Medulla oblongata (tissue), 1 donor: ENCODE data around the gene TMEM54.
A peak's percentile ranks its signal among the peaks of the same experiment; 100 is the strongest.

Experiments
- DNase-seq: peaks from one replicate; pipeline ENCODE4 v3.0.0-alpha.2; 2015; ENCODE audit errors: extremely low spot score

TMEM54 gene

DNA sequence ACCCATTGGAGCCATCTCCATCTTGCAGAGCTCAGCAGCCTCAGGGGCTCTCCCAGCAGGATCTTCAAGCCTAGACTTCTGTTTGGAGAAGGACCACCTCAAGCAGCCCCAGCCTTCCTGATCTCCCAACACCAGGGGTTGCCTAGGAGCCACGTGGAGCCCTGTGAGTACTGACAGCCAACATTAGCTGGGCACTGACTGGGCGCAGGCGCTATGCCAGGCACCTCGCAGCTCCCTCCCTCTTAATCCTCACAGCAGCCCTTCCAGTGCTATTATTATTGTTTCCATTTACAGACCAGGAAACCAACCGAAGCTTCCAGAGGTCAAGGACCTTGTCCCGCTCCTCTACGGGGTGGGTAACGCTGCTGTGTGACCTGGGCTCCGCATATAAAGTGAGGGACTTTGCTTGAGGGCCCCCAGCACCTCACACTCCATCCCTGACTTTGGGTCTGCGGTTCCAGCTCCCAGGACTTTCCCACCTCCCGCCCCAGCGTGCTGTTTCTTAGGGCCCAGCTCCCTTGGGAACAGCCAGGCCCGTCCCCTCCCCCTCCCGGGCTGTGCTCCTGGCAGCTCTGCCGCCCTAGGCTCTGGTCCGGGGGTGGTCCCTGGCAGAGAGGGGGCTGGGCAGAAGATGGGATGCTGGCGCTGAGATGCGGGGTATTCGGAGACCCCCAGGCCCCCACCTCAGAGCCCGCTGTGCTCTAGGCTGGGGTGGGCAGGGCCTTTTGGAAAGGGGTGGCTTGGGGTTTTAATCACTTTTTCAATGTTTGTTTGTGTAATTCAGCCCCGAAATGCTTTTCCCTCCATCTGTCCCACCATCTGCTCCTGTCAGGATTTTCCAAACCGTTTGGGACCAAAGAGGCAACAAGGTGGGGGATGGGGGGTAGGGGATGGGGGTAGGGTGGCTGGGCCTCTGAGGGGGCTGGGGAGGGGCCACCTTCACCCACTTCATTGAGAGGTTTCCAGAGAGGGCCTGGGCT lies 19.0 kb downstream of the TMEM54 start:
- DNase-seq = peak; percentile 54

DNA sequence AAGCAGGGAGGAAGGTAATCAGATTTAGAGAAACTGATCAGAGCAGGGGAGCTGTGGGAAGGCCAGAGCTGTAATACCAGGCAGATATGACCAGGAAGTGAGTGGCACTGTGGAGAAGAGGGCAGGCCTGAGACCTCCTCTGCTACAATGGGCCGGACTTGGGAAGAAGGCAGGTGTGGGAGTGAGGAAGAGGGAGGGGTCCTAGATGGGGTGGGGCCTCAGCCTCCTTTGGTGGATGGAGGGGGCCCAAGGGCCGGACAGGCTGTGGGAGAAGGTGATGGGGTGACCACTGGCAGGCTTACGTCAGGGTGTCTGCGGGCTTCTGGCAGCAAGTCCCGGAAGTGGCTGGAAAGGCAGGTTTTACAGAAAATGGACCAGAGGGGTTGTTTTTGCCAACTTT lies 19.9 kb downstream of the TMEM54 start:
- DNase-seq = no peak

- DNase-seq = no peak
These were observed 22.6 kb downstream of the TMEM54 start for GRCh38 chr1:32878637-32879041.

DNA sequence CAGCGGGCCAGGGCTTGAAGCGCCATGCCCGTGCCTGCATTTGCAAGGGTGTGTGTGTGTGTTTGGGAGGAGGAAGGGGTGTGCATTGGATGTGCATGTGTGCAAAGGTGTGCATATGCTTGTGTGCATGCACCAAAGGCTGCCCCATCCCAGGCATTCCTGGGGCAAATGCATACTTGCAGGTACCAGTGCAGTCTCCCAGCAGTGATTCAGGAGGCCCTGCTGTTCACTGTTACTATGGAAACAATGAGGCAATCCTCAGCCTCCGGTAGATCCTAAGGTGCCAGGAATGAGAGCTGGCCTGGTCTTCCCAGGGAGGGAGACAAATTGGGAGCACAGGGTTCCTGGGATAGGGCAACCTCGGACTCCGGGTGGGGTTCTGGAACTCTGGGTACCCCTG lies 23.0 kb downstream of the TMEM54 start:
- no peak for DNase-seq

- no peak for DNase-seq
These were observed 23.7 kb downstream of the TMEM54 start for GRCh38 chr1:32877211-32878110.

DNA sequence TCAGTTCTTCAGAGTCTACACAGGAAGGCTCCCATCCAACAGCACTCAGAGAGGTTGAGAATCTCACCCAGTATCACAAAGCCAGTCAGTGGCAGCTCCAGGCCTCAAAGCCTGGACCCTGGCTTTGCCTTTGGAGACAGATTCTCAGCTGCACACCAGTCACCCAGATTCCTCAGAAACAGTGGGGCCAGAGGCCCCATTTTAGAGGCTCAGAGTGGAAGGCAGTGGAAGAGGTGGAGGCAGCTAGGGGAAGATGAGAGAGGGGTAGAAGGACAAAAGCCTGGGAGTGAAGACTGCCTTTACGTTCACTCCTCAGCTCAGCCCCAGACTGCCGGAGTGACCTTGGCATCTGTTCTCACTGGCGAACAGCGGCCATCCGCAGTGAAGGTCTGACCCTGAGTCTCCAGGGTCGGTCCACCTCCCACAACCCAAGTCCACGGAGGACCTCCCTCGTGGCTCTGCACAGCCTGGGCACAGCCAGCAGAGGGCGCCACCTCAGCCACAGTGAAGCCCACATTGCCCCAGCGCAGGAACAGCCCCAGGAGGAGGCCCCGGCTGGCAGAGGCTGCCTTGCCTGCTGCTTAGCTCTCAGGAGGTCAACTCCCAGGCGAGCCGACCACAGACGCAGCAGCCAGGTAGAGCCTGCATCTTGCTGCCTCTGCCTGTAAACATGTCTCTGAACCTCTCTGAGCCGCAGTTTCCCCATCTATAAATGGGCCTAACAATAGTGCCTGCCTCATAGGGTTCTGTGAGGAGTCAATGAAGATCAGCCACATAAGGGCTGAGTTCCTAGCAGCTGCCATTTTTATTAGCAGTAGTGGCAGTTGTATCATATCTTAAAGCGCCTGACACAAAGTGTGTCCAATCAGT lies 24.6 kb downstream of the TMEM54 start:
- peak; percentile 41 for DNase-seq

GRCh38 chr1:32874860-32875752 lies 26.1 kb downstream of the TMEM54 start:
- DNase-seq = no peak

DNA sequence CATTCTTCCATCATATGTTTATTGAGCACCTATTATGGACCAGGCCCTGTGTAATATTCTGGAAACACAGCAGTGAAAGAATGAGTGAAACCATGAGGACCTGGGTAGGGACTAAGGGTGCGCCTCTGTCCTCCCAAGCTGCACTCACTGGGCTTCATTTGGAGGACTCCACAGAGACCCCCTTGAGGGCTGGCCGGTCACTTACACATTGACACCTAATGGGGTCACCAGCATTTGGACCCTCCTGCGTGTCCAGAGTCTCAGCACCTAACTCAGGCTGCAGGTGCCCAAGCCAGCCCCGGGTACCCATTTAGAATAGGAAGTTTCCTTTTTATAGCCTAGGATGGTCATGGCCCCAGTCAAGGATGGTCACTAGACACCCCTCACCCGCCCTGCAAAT lies 27.7 kb downstream of the TMEM54 start:
- DNase-seq = no peak

GRCh38 chr1:32872192-32872460 lies 29.1 kb downstream of the TMEM54 start:
- no peak for DNase-seq

DNA sequence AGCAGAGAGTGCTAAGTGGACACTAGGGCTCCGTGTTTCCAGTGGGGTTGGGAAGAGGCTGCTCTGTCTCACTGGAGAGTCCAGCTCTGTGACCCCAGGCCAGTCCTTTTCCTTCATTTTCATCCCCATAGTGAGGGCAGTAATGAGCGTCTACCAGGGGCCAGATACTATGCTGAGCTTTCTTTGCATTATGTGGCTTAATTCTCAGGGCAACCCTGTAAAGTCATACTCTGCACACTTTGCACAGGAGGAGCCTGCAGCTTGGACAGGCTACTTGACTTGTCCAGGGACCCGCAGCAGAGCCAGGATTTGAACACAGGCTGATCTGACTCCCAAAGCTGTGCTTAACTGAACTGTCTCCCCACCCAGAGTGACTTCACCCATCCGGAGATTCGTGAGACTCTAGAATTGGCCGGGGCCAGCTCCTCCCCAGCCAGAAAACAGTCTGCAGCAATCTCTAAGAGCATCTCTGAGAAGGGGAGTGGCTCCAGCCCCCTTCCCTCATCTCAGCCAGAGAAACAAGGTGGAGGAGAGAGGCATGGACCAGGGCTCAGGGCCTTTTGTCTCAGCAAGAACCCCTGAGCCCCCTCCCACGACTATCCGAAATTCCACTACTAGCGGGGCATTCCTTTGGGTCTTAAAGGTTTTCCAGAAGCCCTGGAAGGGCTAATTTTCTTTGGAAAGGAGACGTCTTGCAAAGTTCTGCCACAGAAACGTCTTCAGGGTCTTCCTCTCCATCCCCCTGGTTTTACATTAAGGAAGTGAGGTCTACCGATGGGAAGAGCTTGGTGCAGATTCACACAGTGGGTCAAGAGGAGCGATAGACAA lies 29.6 kb downstream of the TMEM54 start:
- no peak for DNase-seq

GRCh38 chr1:32870615-32871363 lies 30.4 kb downstream of the TMEM54 start, which contains the start of gene FNDC5:
TSS of gene FNDC5 (minus strand) at chr1:32870912.
- DNase-seq = no peak

DNA sequence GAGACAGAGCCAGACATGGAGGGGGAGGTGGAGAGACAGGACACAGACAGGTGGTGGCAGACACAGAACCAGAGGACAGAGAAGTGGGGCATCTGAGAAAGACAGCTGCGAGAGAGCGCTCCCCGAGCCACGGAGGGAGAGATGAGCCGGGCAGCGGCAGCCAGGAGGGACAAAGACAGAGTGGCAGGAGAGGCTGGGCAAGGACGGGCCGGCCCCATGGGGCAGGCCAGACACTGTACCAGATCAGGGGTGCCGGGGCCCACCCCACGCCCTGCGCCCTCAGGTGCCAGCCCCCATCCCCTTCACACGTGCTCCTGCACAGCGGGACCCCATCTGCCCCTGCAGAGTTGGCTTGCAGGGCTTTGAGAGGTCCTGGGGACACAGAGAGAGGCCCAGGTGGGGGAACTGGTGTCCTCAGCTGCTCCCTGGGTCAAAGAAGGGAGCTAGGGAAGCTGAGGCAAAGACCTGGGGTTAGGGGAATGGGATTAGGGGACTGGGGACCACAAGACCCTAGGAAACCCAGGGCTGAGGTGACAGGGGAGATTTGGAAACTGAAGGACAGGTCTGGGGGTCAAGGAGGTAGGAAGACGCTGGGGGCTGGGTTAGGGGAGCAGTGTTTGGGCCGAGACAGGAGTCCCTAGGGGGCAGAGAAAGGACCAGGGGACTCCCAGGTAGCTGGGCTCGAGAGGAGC lies 31.1 kb downstream of the TMEM54 start:
- no peak for DNase-seq

DNA sequence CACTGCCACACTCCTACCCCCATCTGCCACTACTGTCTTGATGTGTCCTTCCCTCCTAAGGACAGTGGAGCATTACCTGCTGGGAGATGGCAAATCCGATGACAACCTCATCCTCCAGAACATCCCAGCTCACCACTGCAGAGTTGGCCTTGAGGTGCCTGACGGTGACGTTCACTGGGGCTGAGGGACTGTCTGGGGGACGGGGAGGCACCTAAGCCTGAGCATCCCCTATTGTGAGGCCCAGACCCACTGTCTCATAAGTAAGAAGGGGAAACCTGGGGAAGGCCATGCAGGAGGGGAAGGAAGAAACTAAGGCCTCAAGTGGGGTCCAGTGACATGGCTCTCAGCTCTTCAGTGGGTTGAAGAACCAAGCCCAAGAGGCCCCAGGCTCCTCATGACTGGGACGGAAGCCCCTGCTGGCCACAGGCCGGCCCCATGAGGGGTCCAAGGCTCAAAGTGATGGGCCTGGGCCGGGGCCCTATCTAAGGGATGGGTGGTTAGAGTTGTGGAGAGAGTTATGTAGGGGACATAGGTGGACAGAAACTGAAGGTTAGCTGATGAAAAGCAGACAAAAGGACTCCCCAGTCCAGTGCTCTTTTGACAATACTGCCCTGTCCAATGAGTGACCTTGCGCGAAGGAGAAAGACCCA lies 32.3 kb downstream of the TMEM54 start:
- no peak for DNase-seq

- no peak for DNase-seq
These were observed 33.1 kb downstream of the TMEM54 start for GRCh38 chr1:32868085-32868484.

DNA sequence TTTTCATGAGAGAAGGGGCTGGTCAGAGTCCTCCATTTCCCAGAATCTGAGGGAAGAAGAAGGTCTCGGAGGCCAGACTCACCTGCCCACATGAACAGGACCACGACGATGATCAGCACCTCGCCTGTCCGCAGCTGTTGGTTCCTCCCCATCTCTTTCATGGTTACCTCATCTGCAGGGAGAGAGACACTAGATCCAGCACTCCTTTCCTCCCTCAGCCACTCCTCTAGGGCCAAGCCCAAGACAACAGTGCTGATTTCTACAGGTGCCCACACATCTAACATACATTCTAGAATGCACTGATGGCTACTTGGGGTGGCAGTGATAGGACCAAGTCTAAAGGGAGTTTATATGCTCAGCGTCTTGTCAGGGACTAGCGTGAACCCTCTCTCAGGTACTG lies 33.5 kb downstream of the TMEM54 start:
- no peak for DNase-seq

- DNase-seq = no peak
These were observed 34.0 kb downstream of the TMEM54 start for GRCh38 chr1:32867151-32867550.

- DNase-seq = no peak
These were observed 35.4 kb downstream of the TMEM54 start for GRCh38 chr1:32865639-32866405.
